ENCODE results near the gene PBOV1. TPM values are rescaled to one million over a fixed set of nuclear protein-coding genes. Genes with fewer than 3 reads are reported as not detected.

Gene PBOV1
- total RNA-seq, 1 experiment from 2014 or later, result not detected

Other genes with a start within 250 kb of the PBOV1 start
- gene PERP, start 111.1 kb downstream of the PBOV1 start, total RNA-seq (2021; ENCODE audit: unreplicated experiment), result 85.9 TPM
- gene ARFGEF3, start 56.6 kb downstream of the PBOV1 start, total RNA-seq (2021; ENCODE audit: unreplicated experiment), result 3.8 TPM
- gene SMIM28, start 159.4 kb upstream of the PBOV1 start, total RNA-seq (2021; ENCODE audit: unreplicated experiment), result not detected
- gene HEBP2, start 185.7 kb upstream of the PBOV1 start, total RNA-seq (2021; ENCODE audit: unreplicated experiment), result 51.6 TPM